Body of pancreas (tissue), 4 donors: ENCODE measurements around the gene TMEM86B.

Experiments
- POLR2A ChIP-seq, 3 donors: fragments of 450-650 bp; IDR thresholded peaks; one replicate each; pipeline ENCODE4 v1.6.1; 2016; ENCODE audit warnings: antibody characterized with exemption in 3 of 3, mild to moderate bottlenecking in 2 of 3
- TF ChIP-seq, protein P1 (sequence below), 7 experiments: fragments of 450-650 bp in 4 of 7; fragments of 200-600 bp in 3 of 7; sonication (generic) in 3 of 7; IDR thresholded peaks; one replicate each; pipeline ENCODE4 v1.5.1; 2016 to 2019; ENCODE audit warnings: antibody characterized with exemption in 7 of 7

DNA sequence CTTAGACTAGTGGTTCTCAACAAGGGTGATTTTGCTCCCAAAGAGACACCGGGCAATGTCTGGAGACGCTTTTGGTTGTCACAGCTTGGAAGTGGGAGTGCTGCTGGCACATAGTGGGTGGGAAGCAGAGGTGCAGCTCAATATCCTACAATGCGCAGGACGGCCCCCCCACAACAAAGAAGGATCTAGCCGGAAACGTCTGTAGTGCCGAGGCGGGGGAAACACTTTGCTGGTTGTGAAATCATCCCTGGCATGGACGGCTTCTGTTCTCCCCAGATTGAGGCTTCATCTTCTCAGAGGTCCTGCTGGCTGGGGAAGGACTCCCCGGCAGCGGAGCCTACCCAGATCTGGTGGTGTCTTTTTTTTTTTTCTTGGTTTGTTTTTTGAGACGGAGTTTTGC, 35.1 kb downstream of the TMEM86B start:
- TF ChIP-seq, protein P1, sequence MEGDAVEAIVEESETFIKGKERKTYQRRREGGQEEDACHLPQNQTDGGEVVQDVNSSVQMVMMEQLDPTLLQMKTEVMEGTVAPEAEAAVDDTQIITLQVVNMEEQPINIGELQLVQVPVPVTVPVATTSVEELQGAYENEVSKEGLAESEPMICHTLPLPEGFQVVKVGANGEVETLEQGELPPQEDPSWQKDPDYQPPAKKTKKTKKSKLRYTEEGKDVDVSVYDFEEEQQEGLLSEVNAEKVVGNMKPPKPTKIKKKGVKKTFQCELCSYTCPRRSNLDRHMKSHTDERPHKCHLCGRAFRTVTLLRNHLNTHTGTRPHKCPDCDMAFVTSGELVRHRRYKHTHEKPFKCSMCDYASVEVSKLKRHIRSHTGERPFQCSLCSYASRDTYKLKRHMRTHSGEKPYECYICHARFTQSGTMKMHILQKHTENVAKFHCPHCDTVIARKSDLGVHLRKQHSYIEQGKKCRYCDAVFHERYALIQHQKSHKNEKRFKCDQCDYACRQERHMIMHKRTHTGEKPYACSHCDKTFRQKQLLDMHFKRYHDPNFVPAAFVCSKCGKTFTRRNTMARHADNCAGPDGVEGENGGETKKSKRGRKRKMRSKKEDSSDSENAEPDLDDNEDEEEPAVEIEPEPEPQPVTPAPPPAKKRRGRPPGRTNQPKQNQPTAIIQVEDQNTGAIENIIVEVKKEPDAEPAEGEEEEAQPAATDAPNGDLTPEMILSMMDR (IDR thresholded peaks at IDR 0.05) = no peak
- no peak for TF ChIP-seq POLR2A (IDR thresholded peaks at IDR 0.05)
